Thyroid gland (tissue), 4 donors: ENCODE data around the gene PPP1R2. TPM values are rescaled to one million over a fixed set of nuclear protein-coding genes. Genes with fewer than 3 reads are reported as not detected.

ENCODE experiments used
- DNase-seq, 2 donors: peaks; one replicate each; pipeline ENCODE4 v3.0.0-alpha.2; 2019
- H3K27ac ChIP-seq, 3 donors: fragments of 200-600 bp; sonication (generic); 1 replicate in 2 of 3; 2 replicates in 1 of 3; pipeline ENCODE4 v1.5.1; 2016 to 2019; ENCODE audit warnings: mild to moderate bottlenecking in 1 of 3, moderate library complexity in 1 of 3
- H3K27me3 ChIP-seq: fragments of 200-600 bp; sonication (generic); one replicate; pipeline ENCODE4 v1.5.1; 2019
- H3K36me3 ChIP-seq, 2 donors: fragments of 200-600 bp; sonication (generic); one replicate each; pipeline ENCODE4 v1.5.1; 2016 to 2019
- H3K4me1 ChIP-seq, 2 donors: fragments of 200-600 bp; sonication (generic); one replicate each; pipeline ENCODE4 v1.5.1; 2017 to 2019
- H3K4me3 ChIP-seq, 3 donors: fragments of 200-600 bp; sonication (generic); replicated peaks in 1 of 3; 1 replicate in 2 of 3; 2 replicates in 1 of 3; pipeline ENCODE4 v1.5.1; 2016; ENCODE audit warnings: mild to moderate bottlenecking in 1 of 3
- H3K9me3 ChIP-seq: fragments of 200-600 bp; sonication (generic); one replicate; pipeline ENCODE4 v1.5.1; 2017
- CTCF ChIP-seq, 6 experiments: fragments of 200-600 bp in 3 of 6; fragments of 450-650 bp in 3 of 6; sonication (generic) in 3 of 6; IDR thresholded peaks; one replicate each; pipeline ENCODE4 v1.5.1; 2016 to 2019; ENCODE audit warnings: antibody characterized with exemption in 6 of 6, mild to moderate bottlenecking in 2 of 6, inconsistent platforms in 1 of 6, moderate library complexity in 1 of 6
- POLR2A ChIP-seq, 2 donors: fragments of 450-650 bp; IDR thresholded peaks; one replicate each; pipeline ENCODE4 v1.6.1; 2017; ENCODE audit warnings: antibody characterized with exemption in 2 of 2, mild to moderate bottlenecking in 2 of 2, moderate library complexity in 1 of 2
- WGBS, 2 donors: methylation state at CpG; one replicate each; pipeline ENCODE4 v1.1.5; 2017; 5-methylcytosine and 5-hydroxymethylcytosine counted together
- intact Hi-C: fragments of 100-400 bp; cut with DNase I; formaldehyde crosslinking; loops from one replicate; pipeline ENCODE4 v1.15.1; 2023
- total RNA-seq, 4 donors: library from RNA; depleted of rRNA; stranded (reverse); fragments of >200 nt; gene quantifications; one replicate each; pipeline ENCODE4 v1.2.3, GENCODE V29; 2016

PPP1R2 gene
- total RNA-seq, 4 donors from 2014 or later = 76.2 to 113 (median 99.9) TPM

GRCh38 chr3:195566797-195567196, 23.7 kb upstream of the PPP1R2 start:
- no peaks in the 10 kb centered on the region for H3K4me1 ChIP-seq
- H3K27me3 ChIP-seq = no peaks in the 10 kb centered on the region
- TF ChIP-seq POLR2A (IDR thresholded peaks at IDR 0.05) (no peak), CTCF (IDR thresholded peaks at IDR 0.05) (no peak)
- H3K4me3 ChIP-seq = no peak overlapping the region
- H3K27ac ChIP-seq = no peak overlapping the region
- WGBS, 2 donors = 66 to 76% methylated on average over 6 of the region's 6 CpGs
- no peaks in the 10 kb centered on the region for H3K9me3 ChIP-seq
- no peak for DNase-seq
- no peaks in the 10 kb centered on the region for H3K36me3 ChIP-seq
- intact Hi-C loops = no loop called here

GRCh38 chr3:195565716-195566115, 22.6 kb upstream of the PPP1R2 start:
- H3K27me3 ChIP-seq = no peaks in the 10 kb centered on the region
- intact Hi-C loops = no loop called here
- 42 to 69% methylated on average over 4 to 7 of the region's 7 CpGs for WGBS, 2 donors
- H3K4me3 ChIP-seq = no peak overlapping the region
- H3K27ac ChIP-seq = no peak overlapping the region
- no peak for DNase-seq
- TF ChIP-seq CTCF (IDR thresholded peaks at IDR 0.05) (no peak), POLR2A (IDR thresholded peaks at IDR 0.05) (no peak)
- no peaks in the 10 kb centered on the region for H3K4me1 ChIP-seq
- no peaks in the 10 kb centered on the region for H3K9me3 ChIP-seq
- no peaks in the 10 kb centered on the region for H3K36me3 ChIP-seq

- WGBS, 2 donors = 88 to 91% methylated on average over 4 of the region's 4 CpGs
- no peaks in the 10 kb centered on the region for H3K27me3 ChIP-seq
- H3K36me3 ChIP-seq = no peaks in the 10 kb centered on the region
- H3K4me3 ChIP-seq = no peak overlapping the region
- intact Hi-C loops = no loop called here
- no peak overlapping the region for H3K27ac ChIP-seq
- H3K4me1 ChIP-seq = no peaks in the 10 kb centered on the region
- no peak for DNase-seq
- TF ChIP-seq POLR2A (IDR thresholded peaks at IDR 0.05) (no peak), CTCF (IDR thresholded peaks at IDR 0.05) (no peak)
- H3K9me3 ChIP-seq = no peaks in the 10 kb centered on the region
These were observed 20.2 kb upstream of the PPP1R2 start for GRCh38 chr3:195563317-195563716.

- 91 to 93% methylated on average over 4 of the region's 4 CpGs for WGBS, 2 donors
- TF ChIP-seq POLR2A (IDR thresholded peaks at IDR 0.05) (no peak), CTCF (IDR thresholded peaks at IDR 0.05) (no peak)
These were observed 16.7 kb upstream of the PPP1R2 start for GRCh38 chr3:195559723-195560409.

GRCh38 chr3:195558602-195559001, 15.5 kb upstream of the PPP1R2 start:
- Histone ChIP-seq H3K4me1 (no peaks in the 10 kb centered on the region), H3K27ac (no peak overlapping the region), H3K4me3 (no peak overlapping the region), H3K9me3 (no peaks in the 10 kb centered on the region), H3K27me3 (no peaks in the 10 kb centered on the region), H3K36me3 (no peaks in the 10 kb centered on the region)
- TF ChIP-seq CTCF (IDR thresholded peaks at IDR 0.05) (peak in 4 of 6 experiments; percentile 39 to 57 (median 51)), POLR2A (IDR thresholded peaks at IDR 0.05) (no peak)
- WGBS, 2 donors = 65 to 66% methylated on average over 3 of the region's 3 CpGs
- intact Hi-C loops = no loop called here
- peak; percentile 36 to 40 for DNase-seq

More at GRCh38 chr3:195559723-195560409, 16.7 kb upstream of the PPP1R2 start:
- H3K27me3 ChIP-seq = no peaks in the 10 kb centered on the region
- no peak for DNase-seq
- intact Hi-C loops = no loop called here
- H3K9me3 ChIP-seq = no peaks in the 10 kb centered on the region
- H3K4me1 ChIP-seq = no peaks in the 10 kb centered on the region
- no peak overlapping the region for H3K4me3 ChIP-seq
- H3K36me3 ChIP-seq = no peaks in the 10 kb centered on the region
- H3K27ac ChIP-seq = no peak overlapping the region
